ENCODE measurements around the gene TTC28. TPM values are rescaled to one million over a fixed set of nuclear protein-coding genes. Genes with fewer than 3 reads are reported as not detected.
"Not testable (repeated sequence)": the region's sequence is repeated elsewhere in the genome, so short reads cannot be mapped to it uniquely, and the experiment has no call there.

The TTC28 gene
- total and polyA plus RNA-seq, 2 donors = 2.0 to 5.5 TPM

DNA sequence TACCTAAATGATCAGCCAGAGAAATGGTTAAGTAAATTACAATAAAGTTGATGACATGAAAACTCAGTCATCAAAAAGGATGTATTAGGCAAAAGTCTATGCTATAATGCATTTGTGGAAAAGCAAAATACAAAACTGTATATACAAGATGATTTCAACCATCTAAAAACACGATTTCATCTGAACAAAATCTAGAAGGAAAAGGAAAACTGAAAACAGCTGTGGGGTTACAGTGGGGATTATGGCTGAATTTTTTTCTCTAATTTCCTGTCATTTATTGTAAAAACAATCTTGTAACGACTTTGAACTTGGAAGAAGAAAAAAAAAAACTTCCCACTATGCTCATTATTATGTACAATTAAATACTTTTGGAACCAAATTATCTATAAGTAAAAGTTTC is 31.7 kb upstream of the TTC28 start:
- WGBS = 95% methylated on average over 2 of the region's 2 CpGs
- Histone ChIP-seq H3K9me3 (ENCODE audit: control insufficient read depth in 2 of 2, insufficient read depth in 1 of 2, low read length in 1 of 2) (no peaks in the 10 kb centered on the region), H3K27me3 (ENCODE audit: control insufficient read depth in 2 of 2, insufficient read depth in 1 of 2, low read length in 1 of 2) (no peaks in the 10 kb centered on the region), H3K36me3 (ENCODE audit: control insufficient read depth in 2 of 2, insufficient read depth in 2 of 2, low read length in 1 of 2) (peaks cover 5 to 6% of the 10 kb centered on the region in 2 donors), H3K27ac (ENCODE audit: low read depth in 1 of 2, low read length in 1 of 2) (no peak overlapping the region), H3K4me1 (ENCODE audit: control insufficient read depth in 2 of 2, insufficient read depth in 2 of 2, low read length in 2 of 2) (no peaks in the 10 kb centered on the region), H3K4me3 (ENCODE audit: low read length in 2 of 2) (no peak overlapping the region)
- DNase-seq (ENCODE audit: low read depth in 6 of 9, low spot score in 9 of 9) = no peak

DNA sequence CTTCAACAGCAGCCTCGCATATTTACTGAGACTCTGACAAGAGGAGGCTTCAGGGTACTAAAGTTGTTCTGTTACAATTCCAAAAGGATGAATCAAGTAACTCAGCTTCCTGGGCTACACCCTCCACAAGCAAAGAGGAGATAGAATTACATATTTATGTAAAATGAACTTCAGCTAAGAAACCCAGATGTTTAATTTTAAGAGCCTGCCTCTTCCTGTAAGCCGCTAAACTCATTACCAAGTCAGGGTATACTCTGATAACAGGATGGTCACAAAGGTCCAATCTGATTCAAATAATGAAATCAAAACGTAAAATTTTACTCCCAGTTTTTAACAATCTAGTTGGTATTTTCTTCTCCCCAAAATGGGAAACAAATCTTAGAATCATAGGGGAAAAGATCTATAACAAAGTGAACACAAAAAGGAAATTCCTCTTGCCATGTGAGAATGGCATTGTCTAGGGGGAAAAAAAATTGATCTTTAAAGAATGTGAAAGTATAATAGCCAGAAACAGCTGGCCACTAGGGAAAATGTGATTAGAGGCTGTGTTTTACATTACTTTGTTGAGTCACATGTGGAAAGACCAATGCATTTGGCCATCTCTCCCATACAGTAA is 31.0 kb upstream of the TTC28 start:
- DNase-seq (ENCODE audit: low read depth in 6 of 9, low spot score in 9 of 9) = no peak
- peaks cover 5 to 6% of the 10 kb centered on the region in 2 donors for H3K36me3 ChIP-seq (ENCODE audit: control insufficient read depth in 2 of 2, insufficient read depth in 2 of 2, low read length in 1 of 2)
- peak overlapping the region in 1 of 2 donors; percentile 39 for H3K27ac ChIP-seq (ENCODE audit: low read depth in 1 of 2, low read length in 1 of 2)
- WGBS = 93% methylated on average over 3 of the region's 3 CpGs
- no peaks in the 10 kb centered on the region for H3K9me3 ChIP-seq (ENCODE audit: control insufficient read depth in 2 of 2, insufficient read depth in 1 of 2, low read length in 1 of 2)
- H3K4me1 ChIP-seq (ENCODE audit: control insufficient read depth in 2 of 2, insufficient read depth in 2 of 2, low read length in 2 of 2) = no peaks in the 10 kb centered on the region
- no peaks in the 10 kb centered on the region for H3K27me3 ChIP-seq (ENCODE audit: control insufficient read depth in 2 of 2, insufficient read depth in 1 of 2, low read length in 1 of 2)
- H3K4me3 ChIP-seq (ENCODE audit: low read length in 2 of 2) = no peak overlapping the region

DNA sequence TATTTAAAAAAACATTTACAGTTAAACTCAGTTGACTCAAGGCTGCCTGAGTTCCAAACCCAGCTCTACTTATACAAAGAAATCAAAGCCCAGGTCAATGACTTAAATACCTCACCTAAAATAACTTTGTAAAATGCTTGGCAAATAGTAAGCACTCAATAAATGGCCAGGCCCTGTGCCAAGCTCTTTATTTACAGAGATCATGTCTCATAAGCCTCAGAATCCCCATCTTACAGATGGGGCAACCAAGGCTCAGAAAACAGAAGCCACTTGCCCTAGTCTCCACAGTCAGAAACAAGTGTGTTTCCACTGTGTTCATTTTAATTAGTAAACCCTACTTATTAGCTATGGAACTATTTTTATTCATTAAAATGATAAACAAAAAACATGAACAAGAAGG is 30.5 kb upstream of the TTC28 start:
- H3K27me3 ChIP-seq (ENCODE audit: control insufficient read depth in 2 of 2, insufficient read depth in 1 of 2, low read length in 1 of 2) = no peaks in the 10 kb centered on the region
- DNase-seq (ENCODE audit: low read depth in 6 of 9, low spot score in 9 of 9) = no peak
- H3K4me1 ChIP-seq (ENCODE audit: control insufficient read depth in 2 of 2, insufficient read depth in 2 of 2, low read length in 2 of 2) = no peaks in the 10 kb centered on the region
- no peaks in the 10 kb centered on the region for H3K9me3 ChIP-seq (ENCODE audit: control insufficient read depth in 2 of 2, insufficient read depth in 1 of 2, low read length in 1 of 2)
- no peak overlapping the region for H3K4me3 ChIP-seq (ENCODE audit: low read length in 2 of 2)
- H3K36me3 ChIP-seq (ENCODE audit: control insufficient read depth in 2 of 2, insufficient read depth in 2 of 2, low read length in 1 of 2) = peaks cover 5 to 6% of the 10 kb centered on the region in 2 donors
- peak overlapping the region; percentile 17 to 31 for H3K27ac ChIP-seq (ENCODE audit: low read depth in 1 of 2, low read length in 1 of 2)

DNA sequence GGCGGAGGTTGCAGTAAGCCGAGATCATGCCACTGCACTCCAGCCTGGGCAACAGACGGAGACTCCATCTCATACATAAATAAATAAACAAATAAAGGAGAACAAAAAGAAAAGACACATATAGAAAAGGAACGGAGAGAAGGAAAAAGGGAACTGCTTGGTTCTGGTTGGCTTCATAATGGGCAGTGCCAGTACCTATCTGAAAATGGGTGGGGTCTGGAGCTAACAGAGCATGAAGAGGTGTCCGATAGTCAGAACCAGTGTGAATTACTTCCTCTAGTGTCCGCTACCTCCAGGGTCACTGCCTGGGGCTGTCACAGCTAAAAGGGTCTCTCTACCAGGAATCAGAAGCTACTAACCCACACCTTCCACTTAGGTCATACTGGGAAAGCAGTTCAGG is 27.2 kb upstream of the TTC28 start:
- Histone ChIP-seq H3K9me3 (ENCODE audit: control insufficient read depth in 2 of 2, insufficient read depth in 1 of 2, low read length in 1 of 2) (no peaks in the 10 kb centered on the region), H3K36me3 (ENCODE audit: control insufficient read depth in 2 of 2, insufficient read depth in 2 of 2, low read length in 1 of 2) (peaks cover 5 to 9% of the 10 kb centered on the region in 2 donors), H3K27me3 (ENCODE audit: control insufficient read depth in 2 of 2, insufficient read depth in 1 of 2, low read length in 1 of 2) (no peaks in the 10 kb centered on the region), H3K4me3 (ENCODE audit: low read length in 2 of 2) (no peak overlapping the region), H3K27ac (ENCODE audit: low read depth in 1 of 2, low read length in 1 of 2) (no peak overlapping the region), H3K4me1 (ENCODE audit: control insufficient read depth in 2 of 2, insufficient read depth in 2 of 2, low read length in 2 of 2) (no peaks in the 10 kb centered on the region)
- 95% methylated on average over 6 of the region's 6 CpGs for WGBS
- DNase-seq (ENCODE audit: low read depth in 6 of 9, low spot score in 9 of 9) = no peak

- Histone ChIP-seq H3K36me3 (ENCODE audit: control insufficient read depth in 2 of 2, insufficient read depth in 2 of 2, low read length in 1 of 2) (peaks cover 3 to 9% of the 10 kb centered on the region in 2 donors), H3K9me3 (ENCODE audit: control insufficient read depth in 2 of 2, insufficient read depth in 1 of 2, low read length in 1 of 2) (no peaks in the 10 kb centered on the region), H3K4me1 (ENCODE audit: control insufficient read depth in 2 of 2, insufficient read depth in 2 of 2, low read length in 2 of 2) (no peaks in the 10 kb centered on the region), H3K4me3 (ENCODE audit: low read length in 2 of 2) (no peak overlapping the region), H3K27me3 (ENCODE audit: control insufficient read depth in 2 of 2, insufficient read depth in 1 of 2, low read length in 1 of 2) (no peaks in the 10 kb centered on the region), H3K27ac (ENCODE audit: low read depth in 1 of 2, low read length in 1 of 2) (no peak overlapping the region)
- DNase-seq (ENCODE audit: low read depth in 6 of 9, low spot score in 9 of 9) = no peak
Observed at GRCh38 chr22:28703436-28703835, 23.8 kb upstream of the TTC28 start.

DNA sequence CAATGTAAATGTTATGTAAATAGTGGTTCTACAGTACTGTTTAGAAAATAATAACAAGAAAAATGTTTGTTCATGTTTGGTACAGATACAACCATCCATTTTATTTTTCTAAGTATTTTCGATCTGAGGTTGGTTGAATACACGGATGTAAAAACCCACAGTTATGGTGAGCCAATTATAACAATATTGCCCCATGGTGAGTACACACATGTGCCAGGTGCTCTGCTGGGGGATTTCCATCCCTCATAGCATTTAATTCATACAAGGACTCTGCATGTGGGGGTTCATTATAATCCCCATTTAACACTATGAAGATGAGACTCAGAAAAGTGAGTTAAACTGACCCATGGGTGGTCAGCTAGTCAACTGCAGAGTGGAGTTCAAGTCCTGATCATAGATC is 23.3 kb upstream of the TTC28 start:
- Histone ChIP-seq H3K4me3 (ENCODE audit: low read length in 2 of 2) (no peak overlapping the region), H3K27me3 (ENCODE audit: control insufficient read depth in 2 of 2, insufficient read depth in 1 of 2, low read length in 1 of 2) (no peaks in the 10 kb centered on the region), H3K36me3 (ENCODE audit: control insufficient read depth in 2 of 2, insufficient read depth in 2 of 2, low read length in 1 of 2) (peaks cover 3 to 10% of the 10 kb centered on the region in 2 donors), H3K27ac (ENCODE audit: low read depth in 1 of 2, low read length in 1 of 2) (no peak overlapping the region), H3K9me3 (ENCODE audit: control insufficient read depth in 2 of 2, insufficient read depth in 1 of 2, low read length in 1 of 2) (no peaks in the 10 kb centered on the region), H3K4me1 (ENCODE audit: control insufficient read depth in 2 of 2, insufficient read depth in 2 of 2, low read length in 2 of 2) (no peaks in the 10 kb centered on the region)
- 96% methylated on average over 2 of the region's 2 CpGs for WGBS
- DNase-seq (ENCODE audit: low read depth in 6 of 9, low spot score in 9 of 9) = no peak

DNA sequence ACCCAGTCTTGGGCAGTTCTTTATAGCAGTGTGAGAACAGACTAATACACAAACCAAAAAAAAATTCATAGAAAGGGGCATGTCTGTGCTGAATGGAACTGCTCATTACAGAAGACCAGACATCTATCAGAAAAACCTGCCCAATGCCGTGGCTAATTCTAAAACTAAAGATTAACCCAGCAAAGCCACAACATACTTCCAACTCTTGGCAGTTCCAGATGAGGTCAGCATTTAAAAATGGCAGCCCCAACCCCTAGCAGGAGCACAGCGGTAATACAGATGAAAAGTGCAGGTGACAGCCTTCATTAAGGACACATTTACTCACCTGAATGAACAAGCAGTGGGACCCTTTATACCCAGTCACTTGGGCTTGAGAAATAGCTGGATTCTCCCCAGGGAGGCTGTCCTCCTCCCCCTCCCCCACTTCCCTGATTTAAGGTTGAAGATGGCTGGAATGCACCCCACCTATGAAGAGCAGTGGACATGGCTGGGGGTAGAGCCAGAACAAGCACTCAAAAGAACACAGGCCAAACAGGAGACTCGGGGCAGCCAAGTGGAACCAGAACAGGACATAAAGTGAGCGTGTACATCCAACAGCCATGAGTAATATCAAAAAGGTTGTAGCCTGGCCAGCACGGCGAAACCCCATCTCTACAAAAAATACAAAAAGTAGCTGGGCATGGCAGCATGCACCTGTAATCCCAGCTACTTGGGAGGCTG is 13.6 kb upstream of the TTC28 start:
- not testable (repeated sequence) for H3K36me3 ChIP-seq (ENCODE audit: control insufficient read depth in 2 of 2, insufficient read depth in 2 of 2, low read length in 1 of 2); H3K27ac ChIP-seq (ENCODE audit: low read depth in 1 of 2, low read length in 1 of 2); DNase-seq (ENCODE audit: low read depth in 6 of 9, low spot score in 9 of 9); H3K27me3 ChIP-seq (ENCODE audit: control insufficient read depth in 2 of 2, insufficient read depth in 1 of 2, low read length in 1 of 2); H3K4me1 ChIP-seq (ENCODE audit: control insufficient read depth in 2 of 2, insufficient read depth in 2 of 2, low read length in 2 of 2); H3K9me3 ChIP-seq (ENCODE audit: control insufficient read depth in 2 of 2, insufficient read depth in 1 of 2, low read length in 1 of 2); H3K4me3 ChIP-seq (ENCODE audit: low read length in 2 of 2)
- over 99% methylated on average over 6 of the region's 6 CpGs for WGBS

GRCh38 chr22:28689796-28690195 is 10.2 kb upstream of the TTC28 start:
- H3K27me3 ChIP-seq (ENCODE audit: control insufficient read depth in 2 of 2, insufficient read depth in 1 of 2, low read length in 1 of 2); H3K9me3 ChIP-seq (ENCODE audit: control insufficient read depth in 2 of 2, insufficient read depth in 1 of 2, low read length in 1 of 2); DNase-seq (ENCODE audit: low read depth in 6 of 9, low spot score in 9 of 9); H3K27ac ChIP-seq (ENCODE audit: low read depth in 1 of 2, low read length in 1 of 2); H3K4me3 ChIP-seq (ENCODE audit: low read length in 2 of 2); H3K36me3 ChIP-seq (ENCODE audit: control insufficient read depth in 2 of 2, insufficient read depth in 2 of 2, low read length in 1 of 2); H3K4me1 ChIP-seq (ENCODE audit: control insufficient read depth in 2 of 2, insufficient read depth in 2 of 2, low read length in 2 of 2): not testable (repeated sequence)
- WGBS = 99% methylated on average over 2 of the region's 2 CpGs

- DNase-seq (ENCODE audit: low read depth in 6 of 9, low spot score in 9 of 9) = not testable (repeated sequence)
Observed at GRCh38 chr22:28682966-28683365, 3.3 kb upstream of the TTC28 start.

More at GRCh38 chr22:28682966-28683365, 3.3 kb upstream of the TTC28 start:
- not testable (repeated sequence) for H3K27ac ChIP-seq (ENCODE audit: low read depth in 1 of 2, low read length in 1 of 2); H3K4me1 ChIP-seq (ENCODE audit: control insufficient read depth in 2 of 2, insufficient read depth in 2 of 2, low read length in 2 of 2); H3K9me3 ChIP-seq (ENCODE audit: control insufficient read depth in 2 of 2, insufficient read depth in 1 of 2, low read length in 1 of 2); H3K4me3 ChIP-seq (ENCODE audit: low read length in 2 of 2); H3K36me3 ChIP-seq (ENCODE audit: control insufficient read depth in 2 of 2, insufficient read depth in 2 of 2, low read length in 1 of 2)
- peaks cover 24 to 55% of the 10 kb centered on the region in 2 donors for H3K27me3 ChIP-seq (ENCODE audit: control insufficient read depth in 2 of 2, insufficient read depth in 1 of 2, low read length in 1 of 2)
- WGBS = 95% methylated on average over 4 of the region's 4 CpGs

Data from thymus (tissue), 11 donors.